NCI-H2171 (cell line): ENCODE data around the gene STAG3.
"Not testable (repeated sequence)": the region's sequence is repeated elsewhere in the genome, so short reads cannot be mapped to it uniquely, and the experiment has no call there.

ENCODE experiments used
- DNase-seq: peaks from one replicate; lab custom pipeline; 2025; lab: John Stamatoyannopoulos, UW

Gene STAG3

GRCh38 chr7:100247152-100247757 lies 69.5 kb downstream of the STAG3 start:
- DNase-seq, result peak; percentile 88

- no peak for DNase-seq
These were observed 70.8 kb downstream of the STAG3 start for GRCh38 chr7:100248483-100248882.

GRCh38 chr7:100257017-100257416 lies 79.3 kb downstream of the STAG3 start:
- no peak for DNase-seq

- DNase-seq, result not testable (repeated sequence)
These were observed 82.3 kb downstream of the STAG3 start for GRCh38 chr7:100259984-100260383.

- DNase-seq, result not testable (repeated sequence)
These were observed 85.2 kb downstream of the STAG3 start for GRCh38 chr7:100262896-100263295.
